Liver (tissue), 9 donors: ENCODE data around the gene EFNB1. TPM values are rescaled to one million over a fixed set of nuclear protein-coding genes. Genes with fewer than 3 reads are reported as not detected.

Experiments
- DNase-seq: peaks from one replicate; pipeline ENCODE4 v3.0.0-alpha.2; 2017; ENCODE audit warnings: low spot score
- H3K27ac ChIP-seq, 2 donors: one replicate each; pipeline ENCODE4 v1.7.0; 2013; ENCODE audit warnings: inconsistent platforms in 2 of 2, low read length in 2 of 2, control low read depth in 1 of 2, low read depth in 1 of 2, mild to moderate bottlenecking in 1 of 2
- H3K27me3 ChIP-seq, 4 donors: one replicate each; pipeline versions ENCODE4 v1.6.1 to v1.7.0; 2013; ENCODE audit warnings: low read length in 3 of 4, inconsistent platforms in 1 of 4, mild to moderate bottlenecking in 1 of 4, moderate library complexity in 1 of 4; ENCODE audit not compliant: control insufficient read depth in 4 of 4, insufficient read depth in 4 of 4
- H3K36me3 ChIP-seq, 4 donors: one replicate each; pipeline versions ENCODE4 v1.6.1 to v1.7.0; 2013; ENCODE audit warnings: low read length in 3 of 4, mild to moderate bottlenecking in 3 of 4, low read depth in 1 of 4, moderate library complexity in 1 of 4; ENCODE audit not compliant: control insufficient read depth in 4 of 4, insufficient read depth in 3 of 4
- H3K4me1 ChIP-seq, 4 donors: one replicate each; pipeline versions ENCODE4 v1.6.1 to v1.7.0; 2013; ENCODE audit warnings: low read length in 3 of 4, mild to moderate bottlenecking in 3 of 4, moderate library complexity in 1 of 4; ENCODE audit not compliant: control insufficient read depth in 4 of 4, insufficient read depth in 4 of 4
- H3K4me3 ChIP-seq, 3 donors: one replicate each; pipeline versions ENCODE4 v1.6.1 to v1.7.0; 2013; ENCODE audit warnings: low read length in 3 of 3, control low read depth in 1 of 3, low read depth in 1 of 3, mild to moderate bottlenecking in 1 of 3
- H3K9ac ChIP-seq, 2 donors: one replicate each; pipeline ENCODE4 v1.7.0; 2013; ENCODE audit warnings: low read length in 2 of 2, mild to moderate bottlenecking in 2 of 2, moderate library complexity in 2 of 2, control low read depth in 1 of 2, low read depth in 1 of 2
- H3K9me3 ChIP-seq, 4 donors: one replicate each; pipeline versions ENCODE4 v1.6.1 to v1.7.0; 2013; ENCODE audit warnings: low read length in 3 of 4; ENCODE audit not compliant: control insufficient read depth in 4 of 4
- CTCF ChIP-seq: fragments of 150-350 bp; IDR thresholded peaks from 2 replicates; pipeline ENCODE4 v1.5.1; 2017; ENCODE audit warnings: improper control_type of control experiment, low read depth, low read length; ENCODE audit not compliant: missing input control
- FOXA1 ChIP-seq: IDR thresholded peaks from 2 replicates; pipeline ENCODE4 v1.6.1; 2016; ENCODE audit warnings: antibody characterized with exemption
- FOXA2 ChIP-seq: IDR thresholded peaks from 2 replicates; pipeline ENCODE4 v1.6.1; 2016; ENCODE audit warnings: antibody characterized with exemption
- HNF4A ChIP-seq, 2 donors: conservative IDR thresholded peaks; 2 replicates each; pipeline ENCODE4 v1.6.1; 2016; ENCODE audit warnings: antibody characterized with exemption in 2 of 2, mild to moderate bottlenecking in 2 of 2
- HNF4G ChIP-seq: IDR thresholded peaks from 2 replicates; pipeline ENCODE4 v1.6.1; 2016; ENCODE audit warnings: antibody characterized with exemption
- JUND ChIP-seq, 2 donors: IDR thresholded peaks; 2 replicates each; pipeline ENCODE4 v1.6.1; 2016; ENCODE audit warnings: antibody characterized with exemption in 2 of 2
- MAX ChIP-seq: IDR thresholded peaks from 2 replicates; pipeline ENCODE4 v1.6.1; 2016; ENCODE audit warnings: antibody characterized with exemption
- NR2F2 ChIP-seq: IDR thresholded peaks from 2 replicates; pipeline ENCODE4 v1.6.1; 2016; ENCODE audit warnings: antibody characterized with exemption
- RAD21 ChIP-seq, 2 donors: IDR thresholded peaks; 2 replicates each; pipeline ENCODE4 v1.6.1; 2016; ENCODE audit warnings: antibody characterized with exemption in 2 of 2, mild to moderate bottlenecking in 2 of 2
- REST ChIP-seq: IDR thresholded peaks from 2 replicates; pipeline ENCODE4 v1.6.1; 2016; ENCODE audit warnings: antibody characterized with exemption, mild to moderate bottlenecking
- RXRA ChIP-seq, 2 donors: IDR thresholded peaks; 2 replicates each; pipeline ENCODE4 v1.6.1; 2017 to 2018; ENCODE audit warnings: antibody characterized with exemption in 2 of 2, mild to moderate bottlenecking in 1 of 2
- SP1 ChIP-seq: IDR thresholded peaks from 2 replicates; pipeline ENCODE4 v1.6.1; 2018; ENCODE audit warnings: antibody characterized with exemption, mild to moderate bottlenecking
- TAF1 ChIP-seq: conservative IDR thresholded peaks from 2 replicates; pipeline ENCODE4 v1.6.1; 2016; ENCODE audit warnings: antibody characterized with exemption, mild to moderate bottlenecking
- YY1 ChIP-seq: IDR thresholded peaks from 2 replicates; pipeline ENCODE4 v1.6.1; 2016; ENCODE audit warnings: antibody characterized with exemption, mild to moderate bottlenecking
- ZBTB33 ChIP-seq: IDR thresholded peaks from 2 replicates; pipeline ENCODE4 v1.6.1; 2016; ENCODE audit warnings: antibody characterized with exemption
- WGBS: extraction: QIAGEN DNeasy Blood & Tissue Kit; methylation state at CpG from one replicate; pipeline ENCODE4 v1.1.7; 2013; 5-methylcytosine and 5-hydroxymethylcytosine counted together
- polyA plus RNA-seq, 2 donors: library from polyadenylated mRNA; stranded (reverse) in 1 of 2; unstranded in 1 of 2; fragments of 200-250 nt in 1 of 2; fragments of >200 nt in 1 of 2; fragmentation: Nextera tagmentation in 1 of 2; extraction: Ambion mirVana in 1 of 2; gene quantifications; one replicate each; pipeline versions ENCODE4 v1.2.1 to v1.2.3, GENCODE V29; 2013 to 2015
- total RNA-seq, 2 donors: library from RNA; depleted of rRNA; stranded (reverse); fragments of >200 nt; gene quantifications; one replicate each; pipeline ENCODE4 v1.2.3, GENCODE V29; 2014
- donor health status: healthy.
- donor health status: healthy.
- donor health status: healthy.
- donor health status: healthy.
- donor health status: healthy.

Gene EFNB1
- total and polyA plus RNA-seq, 4 donors, result 3.6 to 8.9 (median 8.1) TPM

GRCh38 chrX:68808686-68809357 is 20.0 kb upstream of the EFNB1 start:
- Histone ChIP-seq H3K9me3 (no peaks in the 10 kb centered on the region), H3K9ac (no peak overlapping the region), H3K27me3 (peaks cover 0 to 2% (median 0%) of the 10 kb centered on the region in 4 donors), H3K4me1 (peaks cover 0 to 6% (median 3%) of the 10 kb centered on the region in 4 donors), H3K36me3 (no peaks in the 10 kb centered on the region), H3K4me3 (no peak overlapping the region), H3K27ac (no peak overlapping the region)
- WGBS, result 54% methylated on average over 6 of the region's 6 CpGs
- TF ChIP-seq FOXA2, result no peak
- no peak for TF ChIP-seq YY1
- no peak for TF ChIP-seq ZBTB33
- no peak for TF ChIP-seq REST
- TF ChIP-seq FOXA1, result no peak
- TF ChIP-seq RXRA (IDR thresholded peaks at IDR 0.05), result no peak
- no peak for TF ChIP-seq JUND (IDR thresholded peaks at IDR 0.05)
- TF ChIP-seq CTCF, result peak; percentile 37
- no peak for TF ChIP-seq MAX
- TF ChIP-seq RAD21 (IDR thresholded peaks at IDR 0.05), result peak; percentile 71 to 79
- peak in 1 of 2 donors; percentile 30 for TF ChIP-seq HNF4A (conservative IDR thresholded peaks at IDR 0.05)
- no peak for DNase-seq

GRCh38 chrX:68820476-68821110 is 8.2 kb upstream of the EFNB1 start:
- Histone ChIP-seq H3K27ac (no peak overlapping the region), H3K4me1 (no peaks in the 10 kb centered on the region), H3K36me3 (no peaks in the 10 kb centered on the region), H3K9me3 (no peaks in the 10 kb centered on the region), H3K4me3 (no peak overlapping the region), H3K27me3 (no peaks in the 10 kb centered on the region), H3K9ac (no peak overlapping the region)
- WGBS, result 88% methylated on average over 6 of the region's 6 CpGs
- DNase-seq, result no peak
- TF ChIP-seq HNF4G (no peak), NR2F2 (no peak), FOXA2 (no peak), SP1 (no peak), FOXA1 (no peak), TAF1 (no peak), HNF4A (conservative IDR thresholded peaks at IDR 0.05) (no peak)
